Motor neuron (in vitro differentiated cells): Measurements from ENCODE around the gene HEBP2. TPM values are rescaled to one million over a fixed set of nuclear protein-coding genes. Genes with fewer than 3 reads are reported as not detected.

Source experiments
- ATAC-seq, 8 experiments: fragments of 200-7000 bp; cut with Tn5 transposase; replicated peaks in 6 of 8; 2 replicates each; pipeline ENCODE4 v1.8.0; 2021; ENCODE audit warnings: mild to moderate bottlenecking in 8 of 8, moderate library complexity in 8 of 8
- H3K27ac ChIP-seq, 2 donors: fragments of 250-450 bp; sonication (Bioruptor Pico); 2 replicates each; pipeline ENCODE4 v1.9.0; 2021; ENCODE audit warnings: antibody characterized with exemption in 2 of 2, mild to moderate bottlenecking in 2 of 2, moderate library complexity in 1 of 2
- H3K4me1 ChIP-seq, 2 donors: fragments of 250-450 bp; sonication (Bioruptor Pico); replicated peaks in 1 of 2; 2 replicates each; pipeline ENCODE4 v1.6.1; 2021; ENCODE audit warnings: antibody characterized with exemption in 2 of 2, mild to moderate bottlenecking in 2 of 2, moderate library complexity in 1 of 2
- H3K4me3 ChIP-seq, 5 donors: fragments of 250-450 bp; sonication (Bioruptor Pico); 2 replicates each; pipeline ENCODE4 v1.9.0; 2021; ENCODE audit warnings: antibody characterized with exemption in 5 of 5, mild to moderate bottlenecking in 5 of 5, moderate library complexity in 4 of 5
- whole genome bisulfite sequencing, 10 experiments: fragments of 450-650 bp; shearing (Covaris generic); methylation state at CpG; one replicate each; pipeline ENCODE4 v1.0.0; 2022; 5-methylcytosine and 5-hydroxymethylcytosine counted together
- in situ Hi-C, 9 experiments: fragments of 400-800 bp; cut with MboI; loops; one replicate each; pipeline ENCODE4 v1.15.0; 2021; ENCODE audit warnings: low sequenced_read_pairs in 9 of 9, low pct_unique_long_range_greater_than_20kb in 2 of 9; ENCODE audit not compliant: unreplicated experiment in 9 of 9
- total RNA-seq, 8 experiments: library from RNA; unstranded; fragments of 300-600 nt; gene quantifications; 2 replicates each; pipeline versions ENCODE4 v1.2.3 to v1.2.4, GENCODE V29; 2022

HEBP2 gene
- total RNA-seq, 8 experiments from 2014 or later, result 11.8 to 27.9 (median 15.0) TPM

DNA sequence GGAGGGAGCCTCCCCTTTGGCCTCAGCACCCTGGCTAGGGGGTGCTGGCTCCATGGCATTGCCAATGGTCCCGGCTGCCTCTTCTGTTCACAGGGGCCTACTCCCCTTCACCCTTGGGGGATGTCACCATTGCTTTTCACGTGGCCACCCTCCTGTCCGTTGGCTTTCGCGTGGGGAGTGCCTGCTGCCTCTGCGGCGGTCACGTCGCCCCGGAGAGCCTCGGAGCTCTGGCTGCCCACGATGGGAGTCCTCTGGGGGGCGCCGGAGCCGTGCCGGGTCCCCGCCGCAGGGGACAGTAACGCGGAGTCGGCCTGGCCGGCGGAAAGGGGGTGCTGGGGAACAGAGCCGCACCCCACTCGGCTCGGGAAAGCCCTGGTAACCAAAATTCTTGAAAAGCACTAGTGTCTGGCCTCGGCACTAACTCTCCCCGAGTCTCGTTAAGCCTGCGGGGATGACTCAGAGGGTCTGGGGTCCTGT is 661 bp upstream of the HEBP2 start:
- peaks cover 0 to 10% of the 10 kb centered on the region in 2 donors for H3K4me1 ChIP-seq
- H3K27ac ChIP-seq, result no peak overlapping the region
- ATAC-seq, result peak; percentile 7 to 28 (median 15)
- WGBS, 10 experiments, result 0 to 60% (median 0%) methylated on average over 1 to 16 of the region's 30 CpGs; no CpG with 5 or more reads in 3 of the 10 experiments
- H3K4me3 ChIP-seq, result peak overlapping the region; percentile 48 to 89 (median 54)
- in situ Hi-C loops, result loop anchor here in 5 of 9 experiments (10.0 to 25.0 kb wide), 3 partner anchors 289 to 359 kb away; partner anchors contain the start of genes PERP (in 3 of the 5) and CCDC28A (in 2 of the 5)

DNA sequence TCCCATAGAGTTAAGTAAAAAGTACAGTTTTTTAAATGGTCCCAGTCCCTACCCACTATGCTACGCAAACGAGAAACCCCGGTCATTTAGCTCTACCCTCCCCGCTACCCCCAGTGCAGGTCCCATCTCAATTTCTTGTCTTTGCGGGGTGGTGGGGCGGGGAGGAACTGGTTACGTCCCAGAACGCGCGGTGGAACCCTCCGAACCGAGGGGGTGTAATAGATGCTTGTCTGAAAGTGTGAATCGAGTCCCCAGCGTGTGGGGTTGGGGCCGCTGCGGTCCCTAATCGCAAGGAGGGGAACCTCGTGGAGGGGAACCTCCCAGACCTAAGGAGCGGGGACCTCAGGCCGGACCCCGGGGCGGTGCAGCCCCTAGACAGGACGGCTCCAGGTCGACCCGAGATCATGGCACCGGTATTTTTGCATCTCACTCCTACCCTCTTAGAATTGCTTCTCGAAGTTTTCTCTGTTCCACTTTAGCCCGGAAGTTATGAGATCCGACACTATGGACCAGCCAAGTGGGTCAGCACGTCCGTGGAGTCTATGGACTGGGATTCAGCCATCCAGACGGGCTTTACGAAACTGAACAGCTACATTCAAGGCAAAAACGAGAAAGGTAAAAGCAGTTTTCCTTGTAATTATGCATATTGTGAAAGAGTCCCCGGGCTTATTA is 779 bp downstream of the HEBP2 start:
- Histone ChIP-seq H3K4me3 (peak overlapping the region; percentile 48 to 89 (median 54)), H3K27ac (no peak overlapping the region), H3K4me1 (peaks cover 0 to 10% of the 10 kb centered on the region in 2 donors)
- in situ Hi-C loops, result loop anchor here in 5 of 9 experiments (10.0 to 25.0 kb wide), 3 partner anchors 290 to 357 kb away; partner anchors contain the start of genes PERP (in 3 of the 5) and CCDC28A (in 2 of the 5)
- no peak for ATAC-seq
- 2 to 60% (median 27%) methylated on average over 1 to 18 of the region's 35 CpGs for WGBS, 10 experiments

DNA sequence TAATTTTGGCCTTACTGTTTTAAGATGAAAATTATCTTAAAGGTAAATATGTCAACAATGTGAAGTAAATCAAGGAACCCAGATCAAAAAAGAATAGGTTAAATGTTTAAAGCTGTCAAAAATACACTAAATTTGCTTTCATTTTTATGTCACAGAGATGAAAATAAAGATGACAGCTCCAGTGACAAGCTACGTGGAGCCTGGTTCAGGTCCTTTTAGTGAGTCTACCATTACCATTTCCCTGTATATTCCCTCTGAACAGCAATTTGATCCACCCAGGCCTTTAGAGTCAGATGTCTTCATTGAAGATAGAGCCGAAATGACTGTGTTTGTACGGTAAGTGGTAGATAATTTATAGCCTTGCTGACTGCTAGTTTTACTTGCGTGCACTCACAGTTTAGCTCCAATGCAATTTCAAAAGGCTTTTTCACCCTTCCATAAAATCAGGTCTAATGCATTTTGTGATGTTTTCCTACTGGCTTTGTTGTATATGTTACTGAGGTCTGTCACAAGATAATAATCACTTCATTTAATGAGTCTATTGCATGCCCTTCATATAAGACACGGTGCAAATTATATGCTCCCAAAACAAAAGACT is 1.9 kb downstream of the HEBP2 start:
- H3K4me1 ChIP-seq, result peaks cover 0 to 10% of the 10 kb centered on the region in 2 donors
- no peak overlapping the region for H3K27ac ChIP-seq
- ATAC-seq, result no peak
- 34 to 100% (median 76%) methylated on average over 1 to 5 of the region's 5 CpGs for WGBS, 10 experiments
- H3K4me3 ChIP-seq, result no peak overlapping the region
- in situ Hi-C loops, result loop anchor here in 5 of 9 experiments (10.0 to 25.0 kb wide), 3 partner anchors 291 to 356 kb away; partner anchors contain the start of genes PERP (in 3 of the 5) and CCDC28A (in 2 of the 5)

DNA sequence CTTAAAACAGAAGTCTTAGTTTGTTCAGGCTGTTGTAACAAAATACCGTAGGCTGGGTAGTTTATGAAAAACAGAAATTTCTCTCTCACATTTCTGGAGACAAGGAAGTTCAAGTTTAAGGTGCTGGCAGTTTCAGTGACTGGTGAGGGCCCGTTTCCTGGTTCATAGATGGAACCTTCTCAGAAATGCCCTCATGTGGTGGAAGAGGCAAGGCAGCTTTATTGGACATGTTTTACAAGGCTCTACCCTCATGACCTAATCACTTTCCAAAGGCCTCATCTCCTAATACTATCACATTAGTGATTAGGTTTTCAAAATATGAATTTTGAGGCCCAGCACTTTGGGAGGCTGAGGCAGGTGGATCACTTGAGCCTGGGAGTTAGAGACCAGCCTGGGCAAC is 2.4 kb downstream of the HEBP2 start:
- in situ Hi-C loops, result loop anchor here in 5 of 9 experiments (10.0 to 25.0 kb wide), 3 partner anchors 292 to 356 kb away; partner anchors contain the start of genes PERP (in 3 of the 5) and CCDC28A (in 2 of the 5)
- H3K4me1 ChIP-seq, result peaks cover 0 to 10% of the 10 kb centered on the region in 2 donors
- 67 to 100% (median 100%) methylated on average over 1 to 2 of the region's 2 CpGs; no CpG with 5 or more reads in 1 of the 10 experiments for WGBS, 10 experiments
- ATAC-seq, result no peak
- H3K4me3 ChIP-seq, result no peak overlapping the region
- H3K27ac ChIP-seq, result no peak overlapping the region

DNA sequence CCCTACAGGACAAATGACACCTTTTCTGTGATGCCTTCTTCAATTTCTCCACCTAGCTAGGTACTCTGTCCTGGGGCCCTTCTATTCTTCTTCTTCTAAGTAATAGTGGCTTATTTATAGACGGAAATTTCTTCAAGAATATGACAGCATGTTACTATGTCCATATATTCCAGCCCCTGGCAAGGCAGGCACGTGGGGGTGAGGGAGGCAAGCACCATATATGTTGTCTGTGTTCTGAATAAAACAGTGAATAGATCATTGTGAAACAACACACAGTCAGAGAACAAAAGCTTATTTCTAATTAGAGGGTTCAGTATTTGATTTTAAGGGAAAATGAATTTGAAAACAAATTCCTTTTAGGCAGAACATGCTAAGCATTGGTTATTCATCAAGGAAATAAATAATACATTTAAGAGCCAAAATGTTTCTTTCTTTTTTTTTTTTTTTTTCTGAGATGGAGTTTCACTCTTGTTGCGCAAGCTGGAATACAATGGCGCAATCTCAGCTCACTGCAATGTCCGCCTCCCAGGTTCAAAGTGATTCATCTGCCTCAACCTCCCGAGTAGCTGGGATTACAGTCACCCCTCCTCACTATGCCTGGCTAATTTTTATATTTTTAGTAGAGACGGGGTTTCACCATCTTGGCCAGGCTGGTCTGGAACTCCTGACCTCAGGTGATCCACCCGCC is 6.2 kb downstream of the HEBP2 start:
- Histone ChIP-seq H3K4me3 (no peak overlapping the region), H3K27ac (no peak overlapping the region), H3K4me1 (peaks cover 0 to 9% of the 10 kb centered on the region in 2 donors)
- in situ Hi-C loops, result loop anchor here in 5 of 9 experiments (25.0 kb wide), 2 partner anchors 298 to 352 kb away; partner anchors contain the start of genes PERP (in 3 of the 5) and CCDC28A (in 2 of the 5)
- WGBS, 10 experiments, result 66 to 100% (median 90%) methylated on average over 1 to 7 of the region's 8 CpGs
- no peak for ATAC-seq

DNA sequence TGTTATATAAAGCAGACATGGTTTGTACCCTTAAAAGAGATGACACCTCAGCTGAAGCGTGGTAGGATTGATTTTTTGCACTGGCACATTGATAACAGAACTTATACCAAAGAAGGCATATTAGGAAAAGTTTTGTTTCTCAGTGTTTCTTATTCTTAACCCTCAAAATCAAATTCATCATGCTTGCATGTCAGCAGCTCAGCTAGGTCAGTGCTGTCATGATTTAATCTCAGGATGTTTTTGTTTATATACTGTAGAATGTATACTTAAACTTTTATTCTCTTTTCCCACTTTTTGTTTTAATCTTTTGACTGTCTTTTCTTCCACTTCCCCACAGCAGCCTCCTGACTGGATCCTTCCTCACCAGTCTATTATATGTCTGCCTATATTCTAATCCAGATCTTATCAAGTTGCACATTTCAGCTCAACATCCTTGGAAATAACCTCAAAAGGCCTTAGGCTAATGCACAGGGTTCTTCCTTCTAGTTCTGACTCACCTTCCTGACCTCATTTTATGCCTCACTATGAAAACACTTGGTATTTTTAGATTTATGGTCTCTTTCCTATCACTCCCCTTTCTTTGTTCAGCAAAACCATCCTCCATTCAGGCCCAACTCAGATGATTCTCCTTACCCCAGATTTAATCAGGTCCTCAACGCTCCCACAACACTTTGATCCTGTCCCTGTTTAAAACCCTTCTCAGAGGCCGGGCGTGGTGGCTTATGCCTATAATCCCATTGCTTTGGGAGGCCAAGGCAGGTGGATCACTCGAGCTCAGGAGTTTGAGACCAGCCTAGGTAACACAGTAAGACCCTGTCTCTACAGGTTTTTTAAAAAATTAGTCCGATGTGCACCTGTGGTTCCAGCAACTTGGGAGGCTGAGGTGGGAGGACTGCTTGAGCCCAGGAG is 7.2 kb downstream of the HEBP2 start:
- peaks cover 5 to 7% of the 10 kb centered on the region in 2 donors for H3K4me1 ChIP-seq
- in situ Hi-C loops, result loop anchor here in 5 of 9 experiments (25.0 kb wide), 2 partner anchors 299 to 351 kb away; partner anchors contain the start of genes PERP (in 3 of the 5) and CCDC28A (in 2 of the 5)
- WGBS, 10 experiments, result 58 to 100% (median 89%) methylated on average over 1 to 6 of the region's 6 CpGs
- no peak overlapping the region for H3K4me3 ChIP-seq
- ATAC-seq, result peak in 4 of 8 experiments; percentile 33 to 83 (median 55)
- no peak overlapping the region for H3K27ac ChIP-seq

DNA sequence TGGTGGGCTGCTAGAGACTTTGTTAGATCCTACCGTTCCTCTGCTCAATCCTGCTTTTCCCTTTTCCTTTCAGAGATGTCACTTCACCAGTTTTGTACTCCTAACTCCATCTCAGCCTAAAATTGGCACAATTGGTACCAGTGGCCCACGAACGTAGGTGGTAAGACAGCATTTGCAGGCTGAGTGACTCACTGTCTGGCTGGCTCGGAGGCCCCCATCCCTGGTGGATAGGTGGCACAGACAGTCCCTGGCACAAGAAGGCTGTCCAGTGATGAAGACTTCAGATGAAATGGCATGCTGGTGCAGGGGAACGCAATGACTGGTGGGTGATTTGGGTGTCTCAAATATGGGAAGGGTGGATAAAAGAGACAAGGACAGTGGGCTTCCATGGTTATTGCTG is 11.1 kb downstream of the HEBP2 start:
- WGBS, 10 experiments, result 80 to 100% (median 93%) methylated on average over 1 to 5 of the region's 5 CpGs; no CpG with 5 or more reads in 3 of the 10 experiments
- peaks cover 9 to 12% of the 10 kb centered on the region in 2 donors for H3K4me1 ChIP-seq
- H3K4me3 ChIP-seq, result no peak overlapping the region
- no peak for ATAC-seq
- H3K27ac ChIP-seq, result no peak overlapping the region
- in situ Hi-C loops, result loop anchor here in 5 of 9 experiments (25.0 kb wide), 2 partner anchors 303 to 347 kb away; partner anchors contain the start of genes PERP (in 3 of the 5) and CCDC28A (in 2 of the 5)

DNA sequence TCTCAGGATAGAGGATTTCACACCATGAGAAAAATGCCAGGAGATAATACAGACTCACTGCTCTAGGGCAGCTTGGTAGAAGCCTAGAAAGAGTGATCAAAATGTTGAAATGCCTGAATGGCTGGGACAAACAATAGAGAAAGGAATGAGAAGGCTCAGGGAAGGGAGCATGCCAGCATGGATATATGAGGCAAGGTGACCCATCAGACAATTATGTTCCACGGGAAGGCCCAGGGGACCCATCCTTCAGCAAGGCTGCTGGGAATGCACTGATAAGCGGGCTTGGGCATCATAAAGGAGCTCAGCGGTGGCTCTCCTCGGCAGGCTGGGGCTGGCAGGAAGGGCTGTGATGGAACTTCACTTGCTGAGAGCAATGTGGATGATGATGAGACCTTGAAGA is 12.2 kb downstream of the HEBP2 start:
- peak overlapping the region; percentile 40 to 54 for H3K27ac ChIP-seq
- peak in 5 of 8 experiments; percentile 18 to 95 (median 75) for ATAC-seq
- H3K4me1 ChIP-seq, result peaks cover 9 to 12% of the 10 kb centered on the region in 2 donors
- 52 to 100% (median 80%) methylated on average over 1 to 3 of the region's 4 CpGs; no CpG with 5 or more reads in 4 of the 10 experiments for WGBS, 10 experiments
- no peak overlapping the region for H3K4me3 ChIP-seq
- in situ Hi-C loops, result loop anchor here in 5 of 9 experiments (25.0 kb wide), 2 partner anchors 304 to 346 kb away; partner anchors contain the start of genes PERP (in 3 of the 5) and CCDC28A (in 2 of the 5)

DNA sequence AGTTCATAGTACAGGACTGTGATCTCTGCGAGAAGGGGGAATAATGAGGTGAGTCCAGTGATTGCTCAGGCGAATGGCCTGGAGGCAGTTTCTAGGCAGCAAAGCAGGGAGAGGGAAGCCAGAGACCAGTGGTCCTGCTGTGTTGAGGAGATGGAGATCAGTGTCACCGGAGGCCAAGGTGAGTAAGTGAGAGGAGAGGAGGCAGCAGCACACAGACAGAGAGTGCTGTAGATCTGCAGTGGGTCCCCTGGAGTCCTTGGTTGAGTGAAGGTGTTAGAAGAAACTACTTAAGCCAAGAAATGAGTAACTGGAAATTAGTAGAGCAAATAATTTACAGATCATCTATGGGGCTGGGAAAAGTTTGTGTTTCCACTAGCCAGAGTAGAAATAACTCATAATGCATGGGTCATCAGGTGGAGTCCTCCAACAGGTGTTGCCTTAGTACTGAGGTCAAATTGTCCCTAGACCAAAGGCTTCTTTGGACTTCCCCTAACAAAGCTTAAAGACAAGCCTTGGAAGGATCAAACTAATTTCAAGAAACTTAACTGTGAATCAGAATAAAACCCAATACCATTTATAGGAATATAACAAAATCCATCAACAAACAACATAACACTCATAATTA is 13.6 kb downstream of the HEBP2 start:
- ATAC-seq, result no peak
- in situ Hi-C loops, result loop anchor here in 5 of 9 experiments (25.0 kb wide), 2 partner anchors 305 to 345 kb away; partner anchors contain the start of genes PERP (in 3 of the 5) and CCDC28A (in 2 of the 5)
- 89 to 100% (median 100%) methylated on average over 1 to 3 of the region's 3 CpGs; no CpG with 5 or more reads in 6 of the 10 experiments for WGBS, 10 experiments
- Histone ChIP-seq H3K4me3 (no peak overlapping the region), H3K4me1 (peaks cover 9 to 12% of the 10 kb centered on the region in 2 donors), H3K27ac (no peak overlapping the region)

DNA sequence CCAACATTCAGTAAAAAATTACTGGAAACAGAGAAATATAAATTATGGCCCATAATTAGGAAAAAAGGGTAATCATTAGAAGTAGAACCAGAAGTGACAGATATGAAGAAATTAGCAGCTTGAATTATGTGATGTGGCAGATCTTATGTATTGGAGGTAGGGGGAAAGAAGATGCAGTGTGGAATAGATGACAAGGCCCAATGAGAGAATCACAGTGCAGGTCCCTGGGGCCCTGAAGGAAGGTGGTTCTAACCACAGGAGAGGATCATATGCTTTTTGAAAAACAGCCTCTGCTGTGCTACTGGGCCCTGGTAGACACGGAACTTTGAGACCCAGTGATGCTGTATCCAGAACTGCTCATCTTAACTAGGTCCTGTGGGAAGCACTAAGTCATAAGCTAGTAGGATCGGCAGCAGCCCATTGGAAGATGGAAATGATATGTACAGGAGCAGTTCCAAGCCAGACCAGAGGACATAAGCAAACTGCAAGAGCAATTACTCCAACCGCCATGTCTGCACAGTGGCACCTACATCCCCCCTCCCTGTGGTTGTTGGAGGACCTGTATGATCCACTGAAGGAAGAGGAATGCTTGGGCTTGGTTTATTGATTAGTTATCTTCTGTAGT is 14.2 kb downstream of the HEBP2 start:
- in situ Hi-C loops, result loop anchor here in 5 of 9 experiments (25.0 kb wide), 2 partner anchors 306 to 344 kb away; partner anchors contain the start of genes PERP (in 3 of the 5) and CCDC28A (in 2 of the 5)
- 100% methylated on average over 1 to 3 of the region's 3 CpGs; no CpG with 5 or more reads in 3 of the 10 experiments for WGBS, 10 experiments
- H3K27ac ChIP-seq, result no peak overlapping the region
- H3K4me3 ChIP-seq, result no peak overlapping the region
- peaks cover 9 to 12% of the 10 kb centered on the region in 2 donors for H3K4me1 ChIP-seq
- ATAC-seq, result no peak
